Panc1 (cell line): ENCODE data around the gene SPOUT1. TPM values are rescaled to one million over a fixed set of nuclear protein-coding genes. Genes with fewer than 3 reads are reported as not detected.
A peak's percentile ranks its signal among the peaks of the same experiment; 100 is the strongest.

ENCODE experiments used
- ATAC-seq: fragments of 200-7000 bp; cut with Tn5 transposase; 2 replicates; pipeline ENCODE4 v1.9.1; 2020; ENCODE audit warnings: mild to moderate bottlenecking, moderate library complexity
- BruUV-seq: library from RNA; stranded (reverse); fragments of 400-500 nt; replicated peaks from 2 replicates; lab custom pipeline; 2021; lab: Mats Ljungman, UMichigan
- CTCF ChIA-PET: fragments of 300-600 bp; sonication (Branson Sonifier 250); formaldehyde crosslinking; loops from one replicate; lab custom pipeline; 2022; ENCODE audit warnings: antibody characterized with exemption; lab: Charles Lee
- POLR2A ChIA-PET: fragments of 300-600 bp; sonication (Branson Sonifier 250); formaldehyde crosslinking; loops from one replicate; lab custom pipeline; 2022; ENCODE audit warnings: antibody characterized with exemption; lab: Charles Lee
- DNase-seq: peaks from one replicate; pipeline ENCODE4 v3.0.0-alpha.2; 2010; ENCODE audit warnings: low read depth, low spot score
- H3K27ac ChIP-seq: 2 replicates; pipeline ENCODE4 v1.5.1; 2011; ENCODE audit warnings: mild to moderate bottlenecking, low read length, inconsistent platforms
- H3K27me3 ChIP-seq: fragments of 200-500 bp; sonication (Bioruptor generic); 2 replicates; pipeline ENCODE4 v1.6.0; 2014; ENCODE audit warnings: low read length, inconsistent platforms; ENCODE audit not compliant: control insufficient read depth, insufficient read depth
- H3K36me3 ChIP-seq: fragments of 200-500 bp; sonication (Bioruptor generic); 2 replicates; pipeline ENCODE4 v1.5.1; 2014; ENCODE audit warnings: inconsistent platforms, mild to moderate bottlenecking, low read length, moderate library complexity; ENCODE audit not compliant: control insufficient read depth, insufficient read depth
- H3K4me1 ChIP-seq: 2 replicates; pipeline ENCODE4 v1.5.1; 2011; ENCODE audit warnings: inconsistent platforms, mild to moderate bottlenecking, low read length, moderate library complexity; ENCODE audit not compliant: control insufficient read depth, insufficient read depth
- H3K4me3 ChIP-seq, 2 experiments: 2 replicates each; pipeline ENCODE4 v1.5.1; 2011 to 2012; ENCODE audit warnings: low read depth in 2 of 2, low read length in 2 of 2, mild to moderate bottlenecking in 2 of 2, inconsistent platforms in 1 of 2, moderate library complexity in 1 of 2
- H3K9me3 ChIP-seq: fragments of 200-500 bp; sonication (Bioruptor generic); 2 replicates; pipeline ENCODE4 v1.5.1; 2014; ENCODE audit warnings: low read depth, mild to moderate bottlenecking, inconsistent platforms, low read length, moderate library complexity; ENCODE audit not compliant: control insufficient read depth, insufficient read depth
- CTCF ChIP-seq: fragments of 450-650 bp; IDR thresholded peaks from 2 replicates; pipeline ENCODE4 v1.5.1; 2017; ENCODE audit warnings: mild to moderate bottlenecking
- POLR2AphosphoS5 ChIP-seq: IDR thresholded peaks from 2 replicates; pipeline ENCODE4 v1.6.1; 2012; ENCODE audit warnings: mild to moderate bottlenecking, low read depth, low read length, moderate library complexity
- SIN3A ChIP-seq: IDR thresholded peaks from 2 replicates; pipeline ENCODE4 v1.6.1; 2012; ENCODE audit warnings: low read depth, mild to moderate bottlenecking, low read length, moderate library complexity, borderline replicate concordance; ENCODE audit not compliant: insufficient read depth
- TCF7L2 ChIP-seq: IDR thresholded peaks from 2 replicates; pipeline ENCODE4 v1.6.1; 2011; ENCODE audit warnings: mild to moderate bottlenecking, low read depth, low read length, inconsistent platforms
- in situ Hi-C: cut with HindIII; loops from 2 replicates; pipeline ENCODE4 v1.10.0; 2016; ENCODE audit warnings: low sequenced_read_pairs, low pct_unique_long_range_greater_than_20kb
- intact Hi-C: fragments of 100-400 bp; cut with micrococcal nuclease; formaldehyde crosslinking; loops from one replicate; pipeline ENCODE4 v1.10.0; 2022; ENCODE audit not compliant: unreplicated experiment
- total RNA-seq: library from RNA; stranded (reverse); gene quantifications from one replicate; pipeline ENCODE4 v1.2.1, GENCODE V29; 2021; ENCODE audit not compliant: unreplicated experiment
- TF ChIP-seq, protein P1 (sequence below), 2 experiments: IDR thresholded peaks; 2 replicates each; pipeline ENCODE4 v1.6.1; 2011 to 2012; ENCODE audit warnings: low read depth in 2 of 2, control low read depth in 1 of 2, low read length in 1 of 2, mild to moderate bottlenecking in 1 of 2, moderate library complexity in 1 of 2; ENCODE audit not compliant: insufficient read depth in 1 of 2

SPOUT1 gene
- total RNA-seq, 1 experiment from 2014 or later = 38.4 TPM

DNA sequence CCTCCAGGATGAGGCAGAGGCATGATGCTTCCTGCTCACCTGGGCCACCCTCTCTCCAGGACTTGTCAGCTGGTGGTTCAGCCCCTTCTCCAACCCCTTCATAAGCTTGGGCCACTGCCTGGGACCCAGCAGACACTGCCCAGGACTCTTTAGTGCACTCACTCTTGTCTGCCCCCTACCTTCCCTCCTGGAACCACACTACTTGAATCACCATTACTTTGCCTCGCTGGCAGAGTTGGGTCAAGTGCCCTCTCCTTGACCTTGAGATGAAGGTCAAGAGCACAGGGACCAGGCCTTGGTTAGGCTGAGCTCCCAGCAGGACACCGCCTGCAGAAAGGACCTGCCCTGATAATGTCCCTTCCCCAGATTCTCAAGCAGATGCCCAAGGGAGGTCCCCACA is 19.8 kb downstream of the SPOUT1 start:
- 0 out of 2 replicates have a peak, but pooled peaks have one; percentile 42 for ATAC-seq
- Histone ChIP-seq H3K4me3 (no peak overlapping the region), H3K27ac (no peak overlapping the region), H3K4me1 (no peaks in the 10 kb centered on the region), H3K27me3 (no peaks in the 10 kb centered on the region), H3K36me3 (no peaks in the 10 kb centered on the region), H3K9me3 (no peaks in the 10 kb centered on the region)
- CTCF ChIA-PET = no interaction called here
- POLR2A ChIA-PET = no interaction called here
- no peak for DNase-seq
- TSS peak; percentile 70 for BruUV-seq
- TF ChIP-seq, protein P1, sequence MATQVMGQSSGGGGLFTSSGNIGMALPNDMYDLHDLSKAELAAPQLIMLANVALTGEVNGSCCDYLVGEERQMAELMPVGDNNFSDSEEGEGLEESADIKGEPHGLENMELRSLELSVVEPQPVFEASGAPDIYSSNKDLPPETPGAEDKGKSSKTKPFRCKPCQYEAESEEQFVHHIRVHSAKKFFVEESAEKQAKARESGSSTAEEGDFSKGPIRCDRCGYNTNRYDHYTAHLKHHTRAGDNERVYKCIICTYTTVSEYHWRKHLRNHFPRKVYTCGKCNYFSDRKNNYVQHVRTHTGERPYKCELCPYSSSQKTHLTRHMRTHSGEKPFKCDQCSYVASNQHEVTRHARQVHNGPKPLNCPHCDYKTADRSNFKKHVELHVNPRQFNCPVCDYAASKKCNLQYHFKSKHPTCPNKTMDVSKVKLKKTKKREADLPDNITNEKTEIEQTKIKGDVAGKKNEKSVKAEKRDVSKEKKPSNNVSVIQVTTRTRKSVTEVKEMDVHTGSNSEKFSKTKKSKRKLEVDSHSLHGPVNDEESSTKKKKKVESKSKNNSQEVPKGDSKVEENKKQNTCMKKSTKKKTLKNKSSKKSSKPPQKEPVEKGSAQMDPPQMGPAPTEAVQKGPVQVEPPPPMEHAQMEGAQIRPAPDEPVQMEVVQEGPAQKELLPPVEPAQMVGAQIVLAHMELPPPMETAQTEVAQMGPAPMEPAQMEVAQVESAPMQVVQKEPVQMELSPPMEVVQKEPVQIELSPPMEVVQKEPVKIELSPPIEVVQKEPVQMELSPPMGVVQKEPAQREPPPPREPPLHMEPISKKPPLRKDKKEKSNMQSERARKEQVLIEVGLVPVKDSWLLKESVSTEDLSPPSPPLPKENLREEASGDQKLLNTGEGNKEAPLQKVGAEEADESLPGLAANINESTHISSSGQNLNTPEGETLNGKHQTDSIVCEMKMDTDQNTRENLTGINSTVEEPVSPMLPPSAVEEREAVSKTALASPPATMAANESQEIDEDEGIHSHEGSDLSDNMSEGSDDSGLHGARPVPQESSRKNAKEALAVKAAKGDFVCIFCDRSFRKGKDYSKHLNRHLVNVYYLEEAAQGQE (IDR thresholded peaks at IDR 0.05; ENCODE audit: insufficient read depth in 1 of 2, low read depth in 2 of 2, low read length in 1 of 2) = no peak
- TF ChIP-seq SIN3A = no peak
- TF ChIP-seq TCF7L2 = no peak
- no peak for TF ChIP-seq POLR2AphosphoS5
- no peak for TF ChIP-seq CTCF
- in situ Hi-C loops (no loop called here), intact Hi-C loops (loop anchor here (10.0 kb wide), 1 partner anchor 75 kb away; no protein-coding TSS in a partner anchor)

GRCh38 chr9:128809036-128809599 is 20.5 kb downstream of the SPOUT1 start:
- no peak for DNase-seq
- TF ChIP-seq, protein P1 (IDR thresholded peaks at IDR 0.05; ENCODE audit: insufficient read depth in 1 of 2, low read depth in 2 of 2, low read length in 1 of 2) = no peak
- TF ChIP-seq CTCF (no peak), TCF7L2 (no peak), POLR2AphosphoS5 (no peak), SIN3A (no peak)
- Histone ChIP-seq H3K36me3 (no peaks in the 10 kb centered on the region), H3K27me3 (no peaks in the 10 kb centered on the region), H3K9me3 (no peaks in the 10 kb centered on the region), H3K27ac (no peak overlapping the region), H3K4me3 (no peak overlapping the region), H3K4me1 (no peaks in the 10 kb centered on the region)
- in situ Hi-C loops = no loop called here
- ChIA-PET POLR2A (no interaction called here), CTCF (no interaction called here)
- ATAC-seq = no peak
- intact Hi-C loops = no loop called here
- BruUV-seq = no TSS peak
